ENCODE measurements around the gene ALOX5. TPM values are rescaled to one million over a fixed set of nuclear protein-coding genes. Genes with fewer than 3 reads are reported as not detected.

ALOX5 gene
- total RNA-seq, 2 experiments from 2014 or later, result 0.21 to 0.26 TPM

DNA sequence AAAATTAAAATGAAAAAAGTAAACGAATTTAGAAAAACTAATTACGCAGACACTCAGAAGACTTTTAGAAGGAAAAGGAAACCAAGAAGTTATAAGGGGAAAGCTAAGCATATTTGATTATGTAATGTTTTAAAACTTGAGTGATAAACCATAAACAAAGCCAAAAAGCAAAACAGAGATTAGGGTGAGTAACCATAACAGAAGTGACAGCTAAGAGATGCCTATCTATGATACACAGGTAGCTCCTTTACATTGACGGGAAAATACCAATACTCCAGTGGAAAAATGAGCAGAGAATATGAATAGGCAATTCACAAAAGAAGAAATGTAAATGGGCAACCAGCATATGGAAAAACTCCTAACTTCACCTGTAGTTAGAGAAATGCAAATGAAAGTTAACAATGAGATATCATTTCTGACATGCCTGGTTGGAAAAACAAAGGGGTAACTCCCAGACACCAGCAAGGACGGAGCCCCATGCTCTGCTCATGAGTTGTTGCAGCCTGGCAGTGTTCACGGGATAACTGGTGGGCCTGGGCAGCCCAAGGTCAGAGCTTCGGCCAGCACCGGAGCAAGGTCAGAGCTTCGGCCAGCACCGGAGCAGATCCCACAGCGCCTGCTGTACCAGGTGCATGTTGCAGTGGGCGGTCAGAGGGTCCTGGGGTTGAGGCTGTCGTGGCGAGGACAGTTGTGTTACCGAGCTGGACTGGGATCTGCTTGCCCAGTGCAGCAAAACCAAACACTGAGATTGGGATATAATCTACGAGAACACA, 58.9 kb downstream of the ALOX5 start:
- H3K27me3 Mint-ChIP-seq, result peaks cover 2% of the 10 kb centered on the region
- H3K4me1 Mint-ChIP-seq, result peaks cover 7% of the 10 kb centered on the region
- no peak overlapping the region for H3K27ac Mint-ChIP-seq
- DNase-seq (no peak), ATAC-seq (no peak)
- intact Hi-C loops (cut with DNase I, micrococcal nuclease), result no loop called here
- CTCF ChIA-PET, result interaction anchor here (0.6 kb wide), 1 partner anchor 308 kb away, joined by 3 read pairs; no protein-coding TSS in a partner anchor
- POLR2A ChIA-PET, result no interaction called here
- H3K36me3 Mint-ChIP-seq (ENCODE audit: low read depth), result no peaks in the 10 kb centered on the region
- no peak overlapping the region for H3K4me3 Mint-ChIP-seq
- H3K9me3 Mint-ChIP-seq (ENCODE audit: low read depth), result no peaks in the 10 kb centered on the region

DNA sequence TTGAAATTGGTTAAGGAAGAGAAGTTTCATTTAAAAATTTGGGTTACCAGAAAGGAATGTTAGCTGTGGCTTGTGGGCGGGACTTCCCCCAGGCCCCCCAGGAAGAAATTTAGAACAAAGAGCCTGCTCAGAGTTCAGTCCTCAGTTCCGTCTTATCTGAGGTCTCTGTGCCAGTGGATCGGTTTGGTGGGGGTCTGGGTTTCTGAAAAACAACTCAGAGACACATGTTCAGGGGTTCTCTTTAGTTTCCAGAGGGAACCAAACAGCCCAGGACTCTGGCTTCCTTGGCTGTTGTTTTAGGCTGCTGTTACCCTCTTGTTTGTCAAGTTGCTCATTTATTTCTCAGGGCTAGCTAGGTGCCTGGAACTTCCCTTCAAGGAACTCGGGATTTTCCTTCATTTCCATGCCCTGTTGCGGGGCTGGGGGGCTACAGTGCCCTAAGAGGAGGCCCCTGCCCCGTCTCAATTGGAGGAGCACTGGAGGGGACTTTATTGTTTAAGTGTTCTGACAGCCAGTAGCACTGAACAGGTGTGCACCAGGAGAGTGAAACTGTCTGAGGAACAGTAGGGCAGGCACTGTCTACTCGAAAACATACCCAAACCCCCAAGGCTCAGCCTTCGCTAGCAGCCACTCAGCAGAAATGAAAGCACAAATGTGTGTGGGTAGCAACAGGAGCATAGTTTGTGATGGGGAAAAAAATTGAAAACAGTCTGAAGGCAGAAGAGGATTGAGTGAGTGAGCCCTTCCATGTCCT, 59.9 kb downstream of the ALOX5 start:
- intact Hi-C loops (cut with DNase I, micrococcal nuclease), result no loop called here
- Mint-ChIP-seq H3K9me3 (ENCODE audit: low read depth) (no peaks in the 10 kb centered on the region), H3K4me3 (no peak overlapping the region), H3K36me3 (ENCODE audit: low read depth) (no peaks in the 10 kb centered on the region), H3K27me3 (peaks cover 1% of the 10 kb centered on the region), H3K27ac (no peak overlapping the region), H3K4me1 (peaks cover 7% of the 10 kb centered on the region)
- ATAC-seq, result no peak
- ChIA-PET CTCF (no interaction called here), POLR2A (no interaction called here)
- no peak for DNase-seq

DNA sequence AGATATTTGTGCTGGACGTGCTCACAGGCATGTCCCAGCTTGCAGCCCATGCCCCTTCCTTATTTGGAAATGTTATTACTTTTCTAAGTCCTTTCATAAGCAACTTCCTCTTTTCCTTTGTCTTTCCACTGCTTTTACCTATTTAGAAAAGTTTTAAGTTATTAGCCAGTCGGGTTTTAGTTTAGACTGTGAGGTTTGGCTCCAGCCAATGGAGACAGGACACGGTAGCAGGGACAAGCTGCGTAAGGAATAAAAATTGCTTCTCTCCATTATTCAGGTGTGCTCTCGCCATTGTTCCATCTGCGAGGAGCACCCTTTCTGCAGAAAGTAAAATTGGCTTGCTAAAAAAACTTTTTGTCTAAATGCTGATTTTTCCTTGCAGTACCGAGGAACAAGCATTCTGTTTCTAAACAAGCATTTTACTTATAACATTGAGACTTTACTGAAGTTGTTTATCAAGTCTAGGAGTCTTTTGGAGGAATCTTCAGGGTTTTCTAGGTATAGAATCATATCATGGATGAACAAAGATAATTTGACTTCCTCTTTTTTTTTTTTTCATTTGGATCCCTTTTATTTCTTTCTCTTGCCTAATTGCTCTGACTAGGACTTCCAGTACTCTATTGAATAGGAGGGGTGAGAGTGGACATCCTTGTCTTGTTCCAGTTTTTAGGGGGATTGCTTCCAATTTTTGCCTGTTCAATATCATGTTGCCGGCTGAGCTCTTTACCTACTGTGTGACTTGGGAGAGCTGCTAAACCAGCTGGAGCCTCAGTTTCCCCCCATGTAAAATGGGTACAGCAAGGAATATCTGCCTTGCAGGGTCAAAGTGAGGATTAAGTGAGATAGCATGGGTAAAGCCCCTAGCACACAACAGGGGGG, 63.8 kb downstream of the ALOX5 start:
- H3K27me3 Mint-ChIP-seq, result peaks cover 2% of the 10 kb centered on the region
- peaks cover 7% of the 10 kb centered on the region for H3K4me1 Mint-ChIP-seq
- POLR2A ChIA-PET, result no interaction called here
- no peak for ATAC-seq
- no peak overlapping the region for H3K27ac Mint-ChIP-seq
- H3K36me3 Mint-ChIP-seq (ENCODE audit: low read depth), result no peaks in the 10 kb centered on the region
- H3K4me3 Mint-ChIP-seq, result no peak overlapping the region
- intact Hi-C loops (cut with DNase I, micrococcal nuclease), result no loop called here
- no peaks in the 10 kb centered on the region for H3K9me3 Mint-ChIP-seq (ENCODE audit: low read depth)
- no peak for DNase-seq
- CTCF ChIA-PET, result no interaction called here

DNA sequence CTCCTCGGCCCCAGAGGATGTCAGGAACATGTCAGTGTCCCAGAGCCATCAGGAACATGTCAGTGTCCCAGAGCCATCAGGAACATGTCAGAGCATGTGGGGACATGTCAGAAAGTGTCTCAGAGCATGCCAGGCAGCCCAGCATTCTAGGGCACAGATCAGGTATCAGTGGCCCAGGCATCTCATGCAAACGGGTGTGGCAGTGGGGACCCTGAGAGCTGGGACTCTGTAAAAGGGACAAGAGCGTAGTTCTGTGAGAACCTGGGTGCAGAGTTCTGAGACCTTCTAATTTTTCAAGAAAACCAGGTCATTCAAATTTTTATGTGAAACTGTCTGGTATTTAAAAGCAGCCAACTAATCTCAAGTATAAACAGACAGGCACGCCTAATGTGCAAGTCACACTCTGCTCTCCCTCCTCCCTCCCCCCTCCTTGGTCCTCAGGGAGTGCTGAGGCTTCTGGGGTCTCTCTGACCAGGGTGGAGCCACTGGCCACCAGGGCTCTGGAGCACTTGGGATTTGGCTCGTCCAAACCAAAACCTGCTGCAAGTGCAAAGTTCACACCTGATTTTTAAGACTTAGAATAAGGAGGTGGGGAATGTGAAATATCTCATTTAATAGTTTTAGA, 64.6 kb downstream of the ALOX5 start:
- peaks cover 3% of the 10 kb centered on the region for H3K4me1 Mint-ChIP-seq
- peaks cover 2% of the 10 kb centered on the region for H3K27me3 Mint-ChIP-seq
- H3K9me3 Mint-ChIP-seq (ENCODE audit: low read depth), result no peaks in the 10 kb centered on the region
- ChIA-PET CTCF (no interaction called here), POLR2A (no interaction called here)
- ATAC-seq (no peak), DNase-seq (no peak)
- no peak overlapping the region for H3K4me3 Mint-ChIP-seq
- H3K36me3 Mint-ChIP-seq (ENCODE audit: low read depth), result no peaks in the 10 kb centered on the region
- intact Hi-C loops (cut with DNase I, micrococcal nuclease), result no loop called here
- H3K27ac Mint-ChIP-seq, result no peak overlapping the region

DNA sequence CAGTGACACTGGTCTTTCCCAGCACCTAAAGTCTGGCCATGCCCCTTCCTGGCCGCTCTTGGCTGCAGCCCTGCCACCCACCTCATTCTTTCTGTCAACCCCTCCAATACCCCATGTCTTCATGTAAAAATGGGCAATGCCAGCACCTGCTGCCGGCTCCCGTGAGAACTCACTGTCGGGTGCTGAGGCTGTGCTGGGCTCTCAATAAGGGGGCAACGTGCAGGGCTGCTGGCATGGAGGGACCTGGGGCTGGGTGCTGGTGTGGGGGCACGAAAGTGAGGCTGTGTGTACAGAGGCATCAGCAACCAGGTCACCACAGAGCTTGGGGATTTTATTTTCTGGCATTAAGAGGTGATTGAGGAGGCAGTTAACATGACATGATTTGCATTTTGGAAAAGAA, 65.3 kb downstream of the ALOX5 start:
- peaks cover 2% of the 10 kb centered on the region for H3K27me3 Mint-ChIP-seq
- H3K4me3 Mint-ChIP-seq, result no peak overlapping the region
- DNase-seq, result no peak
- POLR2A ChIA-PET, result no interaction called here
- intact Hi-C loops (cut with DNase I, micrococcal nuclease), result no loop called here
- no peaks in the 10 kb centered on the region for H3K36me3 Mint-ChIP-seq (ENCODE audit: low read depth)
- H3K4me1 Mint-ChIP-seq, result no peaks in the 10 kb centered on the region
- CTCF ChIA-PET, result no interaction called here
- H3K9me3 Mint-ChIP-seq (ENCODE audit: low read depth), result no peaks in the 10 kb centered on the region
- ATAC-seq, result no peak
- H3K27ac Mint-ChIP-seq, result no peak overlapping the region

- CTCF ChIA-PET, result no interaction called here
- POLR2A ChIA-PET, result no interaction called here
- Mint-ChIP-seq H3K4me3 (no peak overlapping the region), H3K36me3 (ENCODE audit: low read depth) (no peaks in the 10 kb centered on the region), H3K9me3 (ENCODE audit: low read depth) (no peaks in the 10 kb centered on the region), H3K4me1 (no peaks in the 10 kb centered on the region), H3K27me3 (peaks cover 2% of the 10 kb centered on the region), H3K27ac (no peak overlapping the region)
- ATAC-seq (no peak), DNase-seq (no peak)
- intact Hi-C loops (cut with DNase I, micrococcal nuclease), result no loop called here
Observed at GRCh38 chr10:45439873-45440272, 65.9 kb downstream of the ALOX5 start.

- ChIA-PET CTCF (no interaction called here), POLR2A (no interaction called here)
- DNase-seq (no peak), ATAC-seq (no peak)
- no peaks in the 10 kb centered on the region for H3K4me1 Mint-ChIP-seq
- H3K36me3 Mint-ChIP-seq (ENCODE audit: low read depth), result no peaks in the 10 kb centered on the region
- H3K9me3 Mint-ChIP-seq (ENCODE audit: low read depth), result no peaks in the 10 kb centered on the region
- peaks cover 2% of the 10 kb centered on the region for H3K27me3 Mint-ChIP-seq
- no peak overlapping the region for H3K27ac Mint-ChIP-seq
- H3K4me3 Mint-ChIP-seq, result no peak overlapping the region
- intact Hi-C loops (cut with DNase I, micrococcal nuclease), result no loop called here
Observed at GRCh38 chr10:45440511-45441062, 66.6 kb downstream of the ALOX5 start.

GRCh38 chr10:45441239-45442190, 67.5 kb downstream of the ALOX5 start:
- CTCF ChIA-PET, result interaction anchor here (0.6 kb wide), 1 partner anchor 595 kb away, joined by 3 read pairs; no protein-coding TSS in a partner anchor
- intact Hi-C loops (cut with DNase I, micrococcal nuclease), result no loop called here
- H3K4me1 Mint-ChIP-seq, result no peaks in the 10 kb centered on the region
- ATAC-seq (no peak), DNase-seq (no peak)
- no peaks in the 10 kb centered on the region for H3K9me3 Mint-ChIP-seq (ENCODE audit: low read depth)
- POLR2A ChIA-PET, result no interaction called here
- no peak overlapping the region for H3K27ac Mint-ChIP-seq
- peaks cover 2% of the 10 kb centered on the region for H3K27me3 Mint-ChIP-seq
- no peaks in the 10 kb centered on the region for H3K36me3 Mint-ChIP-seq (ENCODE audit: low read depth)
- H3K4me3 Mint-ChIP-seq, result no peak overlapping the region

DNA sequence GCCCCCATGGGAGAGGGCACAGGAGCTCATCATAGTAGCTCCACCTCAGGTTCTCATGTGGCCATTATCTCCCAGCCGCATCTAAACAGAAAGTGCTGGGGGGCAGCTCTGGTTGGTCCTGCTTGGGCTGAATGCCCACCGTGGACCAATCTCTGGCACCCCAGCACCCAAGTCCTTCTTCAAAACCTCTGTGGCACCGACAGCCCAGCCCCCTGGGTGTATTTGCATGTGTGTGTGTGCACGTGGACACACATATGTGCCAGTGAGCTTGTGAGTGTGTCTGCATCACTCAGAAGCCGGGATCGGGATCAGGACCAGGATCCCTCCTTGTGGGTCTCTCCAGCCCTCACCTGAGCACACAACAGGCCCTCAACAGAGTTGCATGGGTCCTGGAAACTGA, 68.2 kb downstream of the ALOX5 start:
- intact Hi-C loops (cut with DNase I, micrococcal nuclease), result no loop called here
- Mint-ChIP-seq H3K27me3 (peaks cover 2% of the 10 kb centered on the region), H3K36me3 (ENCODE audit: low read depth) (no peaks in the 10 kb centered on the region), H3K4me3 (no peak overlapping the region), H3K27ac (no peak overlapping the region), H3K9me3 (ENCODE audit: low read depth) (no peaks in the 10 kb centered on the region), H3K4me1 (no peaks in the 10 kb centered on the region)
- ChIA-PET CTCF (interaction anchor here (0.6 kb wide), 1 partner anchor 595 kb away, joined by 3 read pairs; no protein-coding TSS in a partner anchor), POLR2A (no interaction called here)
- DNase-seq, result no peak
- ATAC-seq, result no peak

DNA sequence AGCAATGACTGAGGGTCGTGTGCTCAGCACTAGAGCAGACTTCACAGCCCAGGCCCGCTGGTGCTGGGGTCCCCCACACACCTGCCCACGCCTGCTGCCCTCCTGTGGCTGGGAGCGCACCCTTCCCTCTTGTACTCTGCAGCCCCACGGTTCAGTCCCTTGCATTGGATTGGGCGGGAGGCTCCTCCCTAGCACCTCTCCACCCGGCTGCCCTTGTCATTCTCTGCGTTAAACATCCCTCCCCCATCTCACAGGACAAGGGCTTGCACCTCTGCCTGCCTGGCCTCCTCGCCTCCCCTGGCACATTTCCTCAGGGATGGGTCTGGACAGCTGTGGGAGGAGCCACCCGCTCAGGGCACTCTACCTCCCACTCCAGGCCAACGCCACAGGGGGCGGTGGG, 68.6 kb downstream of the ALOX5 start:
- ATAC-seq (no peak), DNase-seq (no peak)
- no peak overlapping the region for H3K27ac Mint-ChIP-seq
- POLR2A ChIA-PET, result no interaction called here
- intact Hi-C loops (cut with DNase I, micrococcal nuclease), result no loop called here
- H3K4me1 Mint-ChIP-seq, result no peaks in the 10 kb centered on the region
- no peak overlapping the region for H3K4me3 Mint-ChIP-seq
- H3K27me3 Mint-ChIP-seq, result peaks cover 2% of the 10 kb centered on the region
- no peaks in the 10 kb centered on the region for H3K9me3 Mint-ChIP-seq (ENCODE audit: low read depth)
- CTCF ChIA-PET, result no interaction called here
- H3K36me3 Mint-ChIP-seq (ENCODE audit: low read depth), result no peaks in the 10 kb centered on the region
